Keratinocyte (primary cell): Measurements from ENCODE around the gene TCERG1L. TPM values are rescaled to one million over a fixed set of nuclear protein-coding genes. Genes with fewer than 3 reads are reported as not detected.

Experiments
- DNase-seq: peaks from one replicate; pipeline ENCODE4 v3.0.0-alpha.2; 2011; ENCODE audit warnings: low read depth, missing footprints, low spot score
- FAIRE-seq: peaks from 2 replicates; lab custom pipeline; 2011; peaks lifted over from hg19 to GRCh38; lab: Jason Lieb, UNC
- H2AFZ ChIP-seq: 2 replicates; pipeline ENCODE4 v1.6.0; 2012; ENCODE audit warnings: low read length, control low read depth, inconsistent platforms; ENCODE audit not compliant: control insufficient read depth
- H3K27ac ChIP-seq: 2 replicates; pipeline ENCODE4 v1.5.1; 2011; ENCODE audit warnings: low read length; ENCODE audit not compliant: control insufficient read depth, insufficient read depth
- H3K27me3 ChIP-seq: 3 replicates; pipeline ENCODE4 v1.6.0; 2011; ENCODE audit warnings: low read length; ENCODE audit not compliant: control insufficient read depth, insufficient read depth; ENCODE audit errors: extremely low read depth
- H3K36me3 ChIP-seq, 2 experiments: 2 replicates in 1 of 2; 3 replicates in 1 of 2; pipeline ENCODE4 v1.5.1; 2011; ENCODE audit warnings: low read length in 2 of 2, mild to moderate bottlenecking in 1 of 2; ENCODE audit not compliant: control insufficient read depth in 2 of 2, insufficient read depth in 2 of 2; ENCODE audit errors: extremely low read depth in 1 of 2
- H3K4me1 ChIP-seq: 3 replicates; pipeline ENCODE4 v1.5.1; 2011; ENCODE audit warnings: low read length; ENCODE audit not compliant: control insufficient read depth, insufficient read depth; ENCODE audit errors: extremely low read depth
- H3K4me2 ChIP-seq: 3 replicates; pipeline ENCODE4 v1.6.0; 2011; ENCODE audit warnings: low read depth, low read length; ENCODE audit not compliant: control insufficient read depth, insufficient read depth; ENCODE audit errors: extremely low read depth
- H3K4me3 ChIP-seq, 3 experiments: fragments of 200-600 bp in 1 of 3; sonication (generic) in 1 of 3; 2 replicates in 2 of 3; 3 replicates in 1 of 3; pipeline ENCODE4 v1.5.1; 2011 to 2016; ENCODE audit warnings: low read length in 3 of 3, mild to moderate bottlenecking in 3 of 3, control low read depth in 2 of 3, inconsistent platforms in 1 of 3, low read depth in 1 of 3, mixed read lengths in 1 of 3, mixed run types in 1 of 3, moderate library complexity in 1 of 3; ENCODE audit not compliant: control insufficient read depth in 2 of 3, insufficient read depth in 2 of 3; ENCODE audit errors: extremely low read depth in 1 of 3
- H3K79me2 ChIP-seq: 2 replicates; pipeline ENCODE4 v1.6.0; 2012; ENCODE audit warnings: low read length; ENCODE audit not compliant: control insufficient read depth, insufficient read depth
- H3K9ac ChIP-seq: 3 replicates; pipeline ENCODE4 v1.6.0; 2011; ENCODE audit warnings: low read length; ENCODE audit not compliant: control insufficient read depth, insufficient read depth; ENCODE audit errors: extremely low read depth
- H3K9me1 ChIP-seq: 3 replicates; pipeline ENCODE4 v1.6.0; 2011; ENCODE audit warnings: low read length; ENCODE audit not compliant: control insufficient read depth, insufficient read depth; ENCODE audit errors: extremely low read depth
- H3K9me3 ChIP-seq: 2 replicates; pipeline ENCODE4 v1.5.1; 2012; ENCODE audit warnings: low read depth, low read length; ENCODE audit not compliant: control insufficient read depth
- H4K20me1 ChIP-seq: 3 replicates; pipeline ENCODE4 v1.6.0; 2011; ENCODE audit warnings: low read length; ENCODE audit not compliant: control insufficient read depth, insufficient read depth; ENCODE audit errors: extremely low read depth
- CTCF ChIP-seq, 3 experiments: IDR thresholded peaks in 1 of 3; conservative IDR thresholded peaks in 1 of 3; optimal IDR thresholded peaks in 1 of 3; 2 replicates in 2 of 3; 3 replicates in 1 of 3; pipeline versions ENCODE3 to v1.5.1; 2011; ENCODE audit warnings: low read length in 3 of 3, mild to moderate bottlenecking in 3 of 3, moderate library complexity in 2 of 3, control low read depth in 1 of 3, inconsistent platforms in 1 of 3; ENCODE audit not compliant: insufficient read depth in 2 of 3; ENCODE audit errors: extremely low read depth in 1 of 3
- EZH2 ChIP-seq: IDR thresholded peaks from one replicate; pipeline ENCODE4 v1.6.1; 2012; ENCODE audit warnings: inconsistent platforms, mild to moderate bottlenecking, low read length, moderate library complexity
- dilution Hi-C: fragments of 300-500 bp; cut with MboI; formaldehyde crosslinking; loops from one replicate; pipeline ENCODE4 v1.7.0; 2020; ENCODE audit warnings: low sequenced_read_pairs; ENCODE audit not compliant: extremely low pct_ligation_motif_present
- polyA plus RNA-seq, 5 experiments: library from polyadenylated mRNA; depleted of rRNA in 3 of 5; stranded (reverse) in 3 of 5; stranded (forward) in 1 of 5; unstranded in 1 of 5; fragments of >200 nt; gene quantifications; 1 replicate in 1 of 5; 2 replicates in 3 of 5; 3 replicates in 1 of 5; pipeline versions ENCODE4 v1.2.1 to v1.2.3, GENCODE V29; 2011 to 2012; ENCODE audit warnings: missing spikeins in 2 of 5, low read depth in 1 of 5, low replicate concordance in 1 of 5

Gene TCERG1L
- polyA plus RNA-seq, 1 donor (not counting 4 experiments of a cell fraction or from before 2014, with no cell fraction given), result not detected

DNA sequence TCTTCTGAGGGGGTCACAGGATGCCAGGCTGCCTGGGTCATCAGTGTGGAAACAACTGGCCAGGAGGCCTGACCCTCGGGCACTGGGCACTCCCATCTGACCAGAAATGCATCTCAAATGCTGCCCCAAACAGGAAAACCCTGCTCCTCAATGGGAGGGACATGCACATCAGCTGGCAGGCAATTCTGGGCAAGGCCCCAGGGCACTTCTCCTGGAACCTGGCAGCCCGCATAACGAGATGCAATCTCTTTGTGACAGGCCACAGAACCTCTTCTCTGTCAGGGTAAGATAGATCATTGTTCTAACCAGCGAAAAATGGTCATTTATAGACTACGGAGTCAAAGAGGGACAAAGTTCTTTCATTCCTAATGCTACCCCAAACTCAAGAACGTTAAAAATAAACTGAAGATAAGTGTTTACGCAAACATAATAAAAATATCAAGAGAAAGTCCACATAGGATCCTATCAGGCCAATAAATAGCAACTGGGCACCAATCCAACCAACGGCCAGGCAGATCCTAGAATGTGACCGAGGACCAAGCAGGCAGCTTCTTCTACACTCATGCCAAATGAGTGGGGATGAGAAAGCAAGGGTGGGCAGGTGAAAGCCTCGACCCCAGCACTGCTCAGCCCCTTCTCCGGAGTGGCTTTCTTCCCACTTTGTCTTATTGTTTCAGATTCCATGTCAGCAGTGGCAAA lies 212.3 kb downstream of the TCERG1L start:
- Histone ChIP-seq H3K79me2 (no peaks in the 10 kb centered on the region), H3K4me1 (peaks cover 4% of the 10 kb centered on the region), H4K20me1 (no peaks in the 10 kb centered on the region), H3K9ac (no peak overlapping the region), H3K4me3 (no peak overlapping the region), H3K27me3 (no peaks in the 10 kb centered on the region), H3K9me1 (no peaks in the 10 kb centered on the region), H3K27ac (no peak overlapping the region), H3K36me3 (no peaks in the 10 kb centered on the region), H2AFZ (no peak overlapping the region), H3K9me3 (peaks cover 1% of the 10 kb centered on the region), H3K4me2 (no peak overlapping the region)
- TF ChIP-seq CTCF (optimal IDR thresholded peaks at IDR 0.05 in 1 of 3, IDR thresholded peaks at IDR 0.05 in 1 of 3, conservative IDR thresholded peaks at IDR 0.05 in 1 of 3; ENCODE audit: extremely low read depth in 1 of 3, insufficient read depth in 2 of 3, low read length in 3 of 3) (no peak), EZH2 (no peak)
- no peak for FAIRE-seq
- dilution Hi-C loops, result no loop called here
- no peak for DNase-seq

GRCh38 chr10:131098416-131098952 lies 213.0 kb downstream of the TCERG1L start:
- DNase-seq, result no peak
- Histone ChIP-seq H3K4me2 (no peak overlapping the region), H2AFZ (no peak overlapping the region), H3K36me3 (no peaks in the 10 kb centered on the region), H3K9ac (no peak overlapping the region), H3K27me3 (no peaks in the 10 kb centered on the region), H3K9me1 (no peaks in the 10 kb centered on the region), H3K79me2 (no peaks in the 10 kb centered on the region), H3K4me1 (peaks cover 4% of the 10 kb centered on the region), H3K4me3 (no peak overlapping the region), H4K20me1 (no peaks in the 10 kb centered on the region), H3K27ac (no peak overlapping the region), H3K9me3 (peaks cover 6% of the 10 kb centered on the region)
- dilution Hi-C loops, result no loop called here
- no peak for TF ChIP-seq EZH2
- no peak for FAIRE-seq
